ENCODE results near the gene BANF2. TPM values are rescaled to one million over a fixed set of nuclear protein-coding genes. Genes with fewer than 3 reads are reported as not detected.

Gene BANF2
- total RNA-seq, 2 donors from 2014 or later: not detected

- Histone ChIP-seq H3K27ac (no peak overlapping the region), H3K27me3 (no peaks in the 10 kb centered on the region), H3K36me3 (no peaks in the 10 kb centered on the region), H3K4me3 (no peak overlapping the region), H3K4me1 (no peaks in the 10 kb centered on the region), H3K9me3 (peaks cover 0 to 15% of the 10 kb centered on the region in 2 donors)
- no peak for DNase-seq (ENCODE audit: low spot score)
- TF ChIP-seq CTCF (IDR thresholded peaks at IDR 0.05): no peak
These were observed 35.5 kb downstream of the BANF2 start for GRCh38 chr20:17735206-17735804.

- H3K9me3 ChIP-seq: peaks cover 0 to 15% of the 10 kb centered on the region in 2 donors
- H3K36me3 ChIP-seq: no peaks in the 10 kb centered on the region
- H3K27ac ChIP-seq: no peak overlapping the region
- H3K4me1 ChIP-seq: no peaks in the 10 kb centered on the region
- H3K4me3 ChIP-seq: no peak overlapping the region
- no peak for DNase-seq (ENCODE audit: low spot score)
- TF ChIP-seq CTCF (IDR thresholded peaks at IDR 0.05): no peak
- H3K27me3 ChIP-seq: no peaks in the 10 kb centered on the region
These were observed 36.3 kb downstream of the BANF2 start for GRCh38 chr20:17735959-17736621.

GRCh38 chr20:17738154-17738553, 38.4 kb downstream of the BANF2 start:
- Histone ChIP-seq H3K9me3 (peaks cover 0 to 15% of the 10 kb centered on the region in 2 donors), H3K27ac (no peak overlapping the region), H3K4me1 (no peaks in the 10 kb centered on the region), H3K4me3 (no peak overlapping the region), H3K27me3 (no peaks in the 10 kb centered on the region), H3K36me3 (no peaks in the 10 kb centered on the region)
- TF ChIP-seq CTCF (IDR thresholded peaks at IDR 0.05): no peak
- no peak for DNase-seq (ENCODE audit: low spot score)

- Histone ChIP-seq H3K27me3 (no peaks in the 10 kb centered on the region), H3K27ac (no peak overlapping the region), H3K4me3 (no peak overlapping the region), H3K4me1 (no peaks in the 10 kb centered on the region), H3K36me3 (no peaks in the 10 kb centered on the region), H3K9me3 (peaks cover 0 to 11% of the 10 kb centered on the region in 2 donors)
- TF ChIP-seq CTCF (IDR thresholded peaks at IDR 0.05): no peak
- DNase-seq (ENCODE audit: low spot score): no peak
These were observed 41.5 kb downstream of the BANF2 start for GRCh38 chr20:17741220-17741619.

- Histone ChIP-seq H3K4me1 (no peaks in the 10 kb centered on the region), H3K27me3 (no peaks in the 10 kb centered on the region), H3K4me3 (no peak overlapping the region), H3K27ac (no peak overlapping the region), H3K36me3 (no peaks in the 10 kb centered on the region), H3K9me3 (peaks cover 0 to 5% of the 10 kb centered on the region in 2 donors)
- no peak for TF ChIP-seq CTCF (IDR thresholded peaks at IDR 0.05)
- no peak for DNase-seq (ENCODE audit: low spot score)
These were observed 43.0 kb downstream of the BANF2 start for GRCh38 chr20:17742731-17743130.

Measured in right atrium auricular region (tissue), 2 donors.